A549 (cell line): ENCODE data around the gene HDAC5. TPM values are rescaled to one million over a fixed set of nuclear protein-coding genes. Genes with fewer than 3 reads are reported as not detected.

Experiments
- ATAC-seq, 2 experiments: fragments of 200-7000 bp in 1 of 2; fragments of >200 bp in 1 of 2; cut with Nextera tagmentation in 1 of 2; cut with Tn5 transposase in 1 of 2; 3 replicates each; pipeline versions ENCODE4 v1.8.0 to v1.9.1; 2018 to 2020; ENCODE audit warnings: mild to moderate bottlenecking in 1 of 2, moderate library complexity in 1 of 2
- CTCF ChIA-PET: fragments of 300-600 bp; sonication (Branson Sonifier 250); formaldehyde crosslinking; extraction: SDS; loops from one replicate; lab custom pipeline; 2021; ENCODE audit warnings: antibody characterized with exemption, inconsistent platforms; lab: Yijun Ruan, JAX
- POLR2A ChIA-PET: fragments of 350-600 bp; formaldehyde crosslinking; extraction: SDS; loops from one replicate; lab custom pipeline; 2021; ENCODE audit warnings: antibody characterized with exemption, inconsistent platforms; lab: Yijun Ruan, JAX
- DNase-seq, 2 experiments: peaks; one replicate each; pipeline versions ENCODE4 v3.0.0 to v3.0.0-alpha.2; 2011 to 2016; ENCODE audit warnings: low read depth in 1 of 2, low spot score in 1 of 2
- FAIRE-seq: peaks from 2 replicates; lab custom pipeline; 2011; peaks lifted over from hg19 to GRCh38; lab: Jason Lieb, UNC
- H3K27ac ChIP-seq, 2 experiments: fragments of >200 bp; sonication (Bioruptor Twin); formaldehyde crosslinking; 3 replicates each; pipeline ENCODE4 v1.5.1; 2016 to 2017
- H3K4me1 ChIP-seq: fragments of >200 bp; sonication (Bioruptor Twin); formaldehyde crosslinking; 3 replicates; pipeline ENCODE4 v1.6.1; 2016
- H3K4me2 ChIP-seq: fragments of >200 bp; sonication (Bioruptor Twin); formaldehyde crosslinking; 3 replicates; pipeline ENCODE4 v1.6.1; 2016
- H3K4me3 ChIP-seq: fragments of >200 bp; sonication (Bioruptor Twin); formaldehyde crosslinking; 3 replicates; pipeline ENCODE4 v1.5.1; 2016
- H3K9me3 ChIP-seq: fragments of >200 bp; sonication (Bioruptor Twin); formaldehyde crosslinking; 3 replicates; pipeline ENCODE4 v1.6.1; 2016
- CBX8 ChIP-seq: fragments of 200-600 bp; sonication (generic); IDR thresholded peaks from 2 replicates; pipeline ENCODE4 v1.6.1; 2016
- CHD2 ChIP-seq: fragments of 150-350 bp; IDR thresholded peaks from 2 replicates; pipeline ENCODE4 v1.6.1; 2014; ENCODE audit warnings: low read length; ENCODE audit not compliant: partially characterized antibody
- EHMT2 ChIP-seq: fragments of 200-600 bp; sonication (generic); IDR thresholded peaks from 2 replicates; pipeline ENCODE4 v1.6.1; 2016; ENCODE audit warnings: antibody characterized with exemption, low read depth, mild to moderate bottlenecking, moderate library complexity
- HEYL ChIP-seq: fragments of 250-450 bp; sonication (Bioruptor Pico); IDR thresholded peaks from 2 replicates; pipeline ENCODE4 v1.8.0; 2021; ENCODE audit warnings: mild to moderate bottlenecking, moderate library complexity
- HOXA7 ChIP-seq: fragments of 250-450 bp; sonication (Bioruptor Pico); IDR thresholded peaks from 2 replicates; pipeline ENCODE4 v1.5.0; 2020; ENCODE audit warnings: mild to moderate bottlenecking, moderate library complexity
- HOXB13 ChIP-seq: fragments of 250-450 bp; sonication (Bioruptor Pico); IDR thresholded peaks from 2 replicates; pipeline ENCODE4 v1.5.0; 2020; ENCODE audit warnings: low read depth, mild to moderate bottlenecking, moderate library complexity
- HOXB5 ChIP-seq: fragments of 250-450 bp; sonication (Bioruptor Pico); IDR thresholded peaks from 2 replicates; pipeline ENCODE4 v1.5.0; 2020; ENCODE audit warnings: mild to moderate bottlenecking, moderate library complexity
- JUN ChIP-seq, 2 experiments: fragments of >200 bp; sonication (Bioruptor Twin); formaldehyde crosslinking; IDR thresholded peaks; 2 replicates in 1 of 2; 3 replicates in 1 of 2; pipeline ENCODE4 v1.6.1; 2016 to 2017
- KDM1A ChIP-seq: fragments of 200-600 bp; sonication (generic); IDR thresholded peaks from 2 replicates; pipeline ENCODE4 v1.6.1; 2016; ENCODE audit warnings: low read depth, mild to moderate bottlenecking
- MAFK ChIP-seq: fragments of 450-650 bp; IDR thresholded peaks from 2 replicates; pipeline ENCODE4 v1.6.1; 2014; ENCODE audit not compliant: partially characterized antibody
- PBX3 ChIP-seq: IDR thresholded peaks from 2 replicates; pipeline ENCODE4 v1.6.1; 2012
- ZC3H11A ChIP-seq: fragments of 450-650 bp; IDR thresholded peaks from 2 replicates; pipeline ENCODE4 v1.6.1; 2014; ENCODE audit warnings: antibody characterized with exemption, mild to moderate bottlenecking
- WGBS: methylation state at CpG from one replicate; pipeline ENCODE4 v1.1.6; 2017; ENCODE audit errors: missing lambda C conversion rate; 5-methylcytosine and 5-hydroxymethylcytosine counted together
- polyA plus RNA-seq, 4 experiments: library from polyadenylated mRNA; depleted of rRNA in 3 of 4; stranded (reverse); fragments of >200 nt; fragmentation: RNase III in 1 of 4; extraction: RNeasy Plus Mini Kit Qiagen cat#74134 plus additional on column Dnase treatment in 1 of 4; gene quantifications; 2 replicates in 3 of 4; 3 replicates in 1 of 4; pipeline ENCODE4 v1.2.3, GENCODE V29; 2011 to 2017
- TF ChIP-seq, protein P1 (sequence below): fragments of >200 bp; sonication (Bioruptor Twin); formaldehyde crosslinking; IDR thresholded peaks from 3 replicates; pipeline ENCODE4 v1.5.1; 2016
- TF ChIP-seq, protein P2 (sequence below): fragments of 250-450 bp; sonication (Bioruptor Pico); IDR thresholded peaks from 2 replicates; pipeline ENCODE4 v1.5.0; 2020; ENCODE audit warnings: low read depth, mild to moderate bottlenecking, moderate library complexity
- TF ChIP-seq, protein P3 (sequence below): fragments of 200-600 bp; sonication (generic); IDR thresholded peaks from 2 replicates; pipeline ENCODE4 v1.6.1; 2016; ENCODE audit warnings: antibody characterized with exemption, mild to moderate bottlenecking, moderate library complexity
- TF ChIP-seq, protein P4 (sequence below): fragments of 250-450 bp; sonication (Bioruptor Pico); IDR thresholded peaks from 2 replicates; pipeline ENCODE4 v1.5.0; 2021; ENCODE audit warnings: mild to moderate bottlenecking, moderate library complexity, borderline replicate concordance

HDAC5 gene
- polyA plus RNA-seq, 2 of the 4 experiments (the other 2 are of a cell fraction), result 3.1 to 7.1 TPM

GRCh38 chr17:44110011-44110686 lies 13.3 kb downstream of the HDAC5 start:
- Histone ChIP-seq H3K4me1 (peaks cover 59% of the 10 kb centered on the region), H3K9me3 (no peaks in the 10 kb centered on the region), H3K27ac (peak overlapping the region; percentile 65 to 86; a peak in 5 of 6 replicates), H3K4me3 (0 out of 3 replicates have a peak overlapping the region, but pooled peaks have one; percentile 1), H3K4me2 (peak overlapping the region; percentile 71)
- POLR2A ChIA-PET, result interaction anchor here (1.7 to 6.8 kb wide), 4 partner anchors 12 to 40 kb away, joined by 10 to 50 read pairs (median 13); partner anchors contain the start of genes G6PC3 and HDAC5
- FAIRE-seq, result no peak
- CTCF ChIA-PET, result interaction anchor here (0.8 to 39.6 kb wide), 4 partner anchors 2 to 58 kb away, joined by 4 to 1202 read pairs (median 604); partner anchors contain the start of gene HDAC5
- DNase-seq, result no peak
- no peak for ATAC-seq
- TF ChIP-seq MAFK (no peak), KDM1A (no peak), JUN (IDR thresholded peaks at IDR 0.05) (no peak), CHD2 (no peak)
- WGBS, result 94% methylated on average over 9 of the region's 10 CpGs

DNA sequence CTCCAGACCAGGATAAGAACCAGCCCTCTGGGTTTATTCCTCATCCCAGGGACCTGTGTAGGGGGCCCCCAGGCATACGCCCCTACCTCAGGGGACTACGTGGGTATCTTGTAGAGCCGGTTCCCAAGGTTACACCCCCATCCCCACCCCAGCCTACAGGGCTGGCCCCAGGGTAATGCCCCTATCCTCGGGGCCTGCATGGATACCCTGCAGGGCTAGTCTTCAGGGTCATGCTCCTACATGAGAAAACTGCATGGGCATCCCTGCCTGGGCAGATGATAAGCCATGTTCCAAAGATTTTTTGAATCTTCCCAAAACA lies 14.2 kb downstream of the HDAC5 start:
- Histone ChIP-seq H3K4me1 (peaks cover 59% of the 10 kb centered on the region), H3K9me3 (no peaks in the 10 kb centered on the region), H3K4me2 (peak overlapping the region; percentile 71), H3K4me3 (no peak overlapping the region), H3K27ac (peak overlapping the region; percentile 65 to 86)
- TF ChIP-seq CBX8, result no peak
- TF ChIP-seq HEYL (CRISPR knock-in tag), result no peak
- no peak for TF ChIP-seq HOXA7 (CRISPR knock-in tag)
- TF ChIP-seq, protein P1, sequence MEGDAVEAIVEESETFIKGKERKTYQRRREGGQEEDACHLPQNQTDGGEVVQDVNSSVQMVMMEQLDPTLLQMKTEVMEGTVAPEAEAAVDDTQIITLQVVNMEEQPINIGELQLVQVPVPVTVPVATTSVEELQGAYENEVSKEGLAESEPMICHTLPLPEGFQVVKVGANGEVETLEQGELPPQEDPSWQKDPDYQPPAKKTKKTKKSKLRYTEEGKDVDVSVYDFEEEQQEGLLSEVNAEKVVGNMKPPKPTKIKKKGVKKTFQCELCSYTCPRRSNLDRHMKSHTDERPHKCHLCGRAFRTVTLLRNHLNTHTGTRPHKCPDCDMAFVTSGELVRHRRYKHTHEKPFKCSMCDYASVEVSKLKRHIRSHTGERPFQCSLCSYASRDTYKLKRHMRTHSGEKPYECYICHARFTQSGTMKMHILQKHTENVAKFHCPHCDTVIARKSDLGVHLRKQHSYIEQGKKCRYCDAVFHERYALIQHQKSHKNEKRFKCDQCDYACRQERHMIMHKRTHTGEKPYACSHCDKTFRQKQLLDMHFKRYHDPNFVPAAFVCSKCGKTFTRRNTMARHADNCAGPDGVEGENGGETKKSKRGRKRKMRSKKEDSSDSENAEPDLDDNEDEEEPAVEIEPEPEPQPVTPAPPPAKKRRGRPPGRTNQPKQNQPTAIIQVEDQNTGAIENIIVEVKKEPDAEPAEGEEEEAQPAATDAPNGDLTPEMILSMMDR, result no peak
- TF ChIP-seq, protein P2, sequence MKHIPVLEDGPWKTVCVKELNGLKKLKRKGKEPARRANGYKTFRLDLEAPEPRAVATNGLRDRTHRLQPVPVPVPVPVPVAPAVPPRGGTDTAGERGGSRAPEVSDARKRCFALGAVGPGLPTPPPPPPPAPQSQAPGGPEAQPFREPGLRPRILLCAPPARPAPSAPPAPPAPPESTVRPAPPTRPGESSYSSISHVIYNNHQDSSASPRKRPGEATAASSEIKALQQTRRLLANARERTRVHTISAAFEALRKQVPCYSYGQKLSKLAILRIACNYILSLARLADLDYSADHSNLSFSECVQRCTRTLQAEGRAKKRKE (CRISPR knock-in tag), result no peak
- TF ChIP-seq ZC3H11A, result no peak
- TF ChIP-seq, protein P3, sequence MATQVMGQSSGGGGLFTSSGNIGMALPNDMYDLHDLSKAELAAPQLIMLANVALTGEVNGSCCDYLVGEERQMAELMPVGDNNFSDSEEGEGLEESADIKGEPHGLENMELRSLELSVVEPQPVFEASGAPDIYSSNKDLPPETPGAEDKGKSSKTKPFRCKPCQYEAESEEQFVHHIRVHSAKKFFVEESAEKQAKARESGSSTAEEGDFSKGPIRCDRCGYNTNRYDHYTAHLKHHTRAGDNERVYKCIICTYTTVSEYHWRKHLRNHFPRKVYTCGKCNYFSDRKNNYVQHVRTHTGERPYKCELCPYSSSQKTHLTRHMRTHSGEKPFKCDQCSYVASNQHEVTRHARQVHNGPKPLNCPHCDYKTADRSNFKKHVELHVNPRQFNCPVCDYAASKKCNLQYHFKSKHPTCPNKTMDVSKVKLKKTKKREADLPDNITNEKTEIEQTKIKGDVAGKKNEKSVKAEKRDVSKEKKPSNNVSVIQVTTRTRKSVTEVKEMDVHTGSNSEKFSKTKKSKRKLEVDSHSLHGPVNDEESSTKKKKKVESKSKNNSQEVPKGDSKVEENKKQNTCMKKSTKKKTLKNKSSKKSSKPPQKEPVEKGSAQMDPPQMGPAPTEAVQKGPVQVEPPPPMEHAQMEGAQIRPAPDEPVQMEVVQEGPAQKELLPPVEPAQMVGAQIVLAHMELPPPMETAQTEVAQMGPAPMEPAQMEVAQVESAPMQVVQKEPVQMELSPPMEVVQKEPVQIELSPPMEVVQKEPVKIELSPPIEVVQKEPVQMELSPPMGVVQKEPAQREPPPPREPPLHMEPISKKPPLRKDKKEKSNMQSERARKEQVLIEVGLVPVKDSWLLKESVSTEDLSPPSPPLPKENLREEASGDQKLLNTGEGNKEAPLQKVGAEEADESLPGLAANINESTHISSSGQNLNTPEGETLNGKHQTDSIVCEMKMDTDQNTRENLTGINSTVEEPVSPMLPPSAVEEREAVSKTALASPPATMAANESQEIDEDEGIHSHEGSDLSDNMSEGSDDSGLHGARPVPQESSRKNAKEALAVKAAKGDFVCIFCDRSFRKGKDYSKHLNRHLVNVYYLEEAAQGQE, result no peak
- TF ChIP-seq HOXB5 (CRISPR knock-in tag), result no peak
- TF ChIP-seq, protein P4, sequence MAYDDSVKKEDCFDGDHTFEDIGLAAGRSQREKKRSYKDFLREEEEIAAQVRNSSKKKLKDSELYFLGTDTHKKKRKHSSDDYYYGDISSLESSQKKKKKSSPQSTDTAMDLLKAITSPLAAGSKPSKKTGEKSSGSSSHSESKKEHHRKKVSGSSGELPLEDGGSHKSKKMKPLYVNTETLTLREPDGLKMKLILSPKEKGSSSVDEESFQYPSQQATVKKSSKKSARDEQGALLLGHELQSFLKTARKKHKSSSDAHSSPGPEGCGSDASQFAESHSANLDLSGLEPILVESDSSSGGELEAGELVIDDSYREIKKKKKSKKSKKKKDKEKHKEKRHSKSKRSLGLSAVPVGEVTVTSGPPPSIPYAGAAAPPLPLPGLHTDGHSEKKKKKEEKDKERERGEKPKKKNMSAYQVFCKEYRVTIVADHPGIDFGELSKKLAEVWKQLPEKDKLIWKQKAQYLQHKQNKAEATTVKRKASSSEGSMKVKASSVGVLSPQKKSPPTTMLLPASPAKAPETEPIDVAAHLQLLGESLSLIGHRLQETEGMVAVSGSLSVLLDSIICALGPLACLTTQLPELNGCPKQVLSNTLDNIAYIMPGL (CRISPR knock-in tag), result no peak
- no peak for TF ChIP-seq EHMT2
- no peak for TF ChIP-seq PBX3
- TF ChIP-seq HOXB13 (CRISPR knock-in tag), result no peak
- TF ChIP-seq KDM1A, result no peak
- FAIRE-seq (no peak), ATAC-seq (no peak; a peak in 1 of 6 replicates), DNase-seq (no peak)
- WGBS, result 66% methylated on average over 4 of the region's 4 CpGs
- ChIA-PET POLR2A (interaction anchor here (1.0 to 6.8 kb wide), 5 partner anchors 13 to 77 kb away, joined by 4 to 50 read pairs (median 8); partner anchors contain the start of genes HDAC5 and TMUB2), CTCF (interaction anchor here (1.4 to 39.6 kb wide), 3 partner anchors 2 to 59 kb away, joined by 5 to 1202 read pairs (median 1202); partner anchors contain the start of gene HDAC5)
